SK-N-SH treated with all-trans-retinoic acid at 6 μM for 48 hours (cell line): ENCODE data around the gene NPBWR2.

Experiments used
- ARNTL ChIP-seq: fragments of 450-650 bp; formaldehyde crosslinking; IDR thresholded peaks from 2 replicates; pipeline ENCODE4 v1.5.0; 2020; ENCODE audit warnings: low read depth, mild to moderate bottlenecking, moderate library complexity, borderline replicate concordance
- PATZ1 ChIP-seq: fragments of 250-450 bp; sonication (Bioruptor Pico); IDR thresholded peaks from 2 replicates; pipeline ENCODE4 v1.8.0; 2020; ENCODE audit warnings: mild to moderate bottlenecking, moderate library complexity, borderline replicate concordance
- PPARA ChIP-seq: fragments of 250-450 bp; sonication (Bioruptor Pico); IDR thresholded peaks from 2 replicates; pipeline ENCODE4 v1.5.0; 2020; ENCODE audit warnings: mild to moderate bottlenecking, borderline replicate concordance
- RARB ChIP-seq: fragments of 250-450 bp; sonication (Bioruptor Pico); IDR thresholded peaks from 2 replicates; pipeline ENCODE4 v1.8.0; 2021; ENCODE audit warnings: mild to moderate bottlenecking, moderate library complexity
- ZC3H10 ChIP-seq: fragments of 250-450 bp; sonication (Bioruptor Pico); IDR thresholded peaks from 2 replicates; pipeline ENCODE4 v1.5.1; 2021; ENCODE audit warnings: mild to moderate bottlenecking, moderate library complexity
- ZFP30 ChIP-seq: fragments of 450-650 bp; formaldehyde crosslinking; IDR thresholded peaks from 2 replicates; pipeline ENCODE4 v1.5.0; 2022; ENCODE audit warnings: mild to moderate bottlenecking, moderate library complexity
- ZNF70 ChIP-seq: fragments of 450-650 bp; formaldehyde crosslinking; IDR thresholded peaks from 2 replicates; pipeline ENCODE4 v1.5.0; 2020; ENCODE audit warnings: mild to moderate bottlenecking, moderate library complexity

DNA sequence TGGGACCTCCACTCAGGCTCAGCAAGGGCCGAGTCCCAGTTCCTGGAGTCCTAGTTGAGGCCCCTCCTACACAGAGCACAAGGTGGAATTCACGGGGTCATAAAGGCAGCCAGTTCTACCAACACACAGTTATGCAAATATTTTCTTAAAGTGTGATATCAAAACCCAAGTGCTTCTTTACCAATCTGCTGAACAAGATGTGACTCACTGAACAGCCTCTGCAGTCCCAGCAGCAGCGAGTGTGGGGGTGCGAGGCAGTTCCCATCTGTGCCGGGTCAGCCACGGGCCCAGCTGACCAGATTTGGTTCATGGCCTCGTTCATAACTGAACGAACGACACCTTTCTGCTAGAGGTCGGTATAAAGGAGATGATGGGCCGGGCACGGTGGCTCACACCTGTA is 48.8 kb downstream of the NPBWR2 start:
- TF ChIP-seq ARNTL (CRISPR knock-in tag) (no peak), PATZ1 (no peak), RARB (CRISPR knock-in tag) (no peak), ZC3H10 (CRISPR knock-in tag) (no peak), ZFP30 (CRISPR knock-in tag) (no peak), ZNF70 (CRISPR knock-in tag) (no peak), PPARA (no peak)
